Measurements from ENCODE around the gene GAK. TPM values are rescaled to one million over a fixed set of nuclear protein-coding genes. Genes with fewer than 3 reads are reported as not detected.
A peak's percentile ranks its signal among the peaks of the same experiment; 100 is the strongest.
"Not testable (repeated sequence)": the region's sequence is repeated elsewhere in the genome, so short reads cannot be mapped to it uniquely, and the experiment has no call there.

The GAK gene
- total RNA-seq, 8 experiments from 2014 or later = 26.1 to 94.0 (median 44.6) TPM

GRCh38 chr4:924107-925096, 7.7 kb downstream of the GAK start:
- no peak overlapping the region for H3K27ac ChIP-seq
- 36 to 88% (median 75%) methylated on average over 2 to 16 of the region's 18 CpGs; no CpG with 5 or more reads in 1 of the 10 experiments for WGBS, 10 experiments
- H3K4me1 ChIP-seq (replicated peaks in 1 of 2) = peaks cover 0 to 4% of the 10 kb centered on the region in 2 donors
- ATAC-seq (replicated peaks in 6 of 8) = peak; percentile 50 to 91 (median 78)
- in situ Hi-C loops (cut with MboI; ENCODE audit: low pct_unique_long_range_greater_than_20kb in 2 of 9, low sequenced_read_pairs in 9 of 9, unreplicated experiment in 9 of 9) = no loop called here
- no peak overlapping the region for H3K4me3 ChIP-seq

- Histone ChIP-seq H3K27ac (no peak overlapping the region), H3K4me1 (replicated peaks in 1 of 2) (peaks cover 0 to 4% of the 10 kb centered on the region in 2 donors), H3K4me3 (no peak overlapping the region)
- in situ Hi-C loops (cut with MboI; ENCODE audit: low pct_unique_long_range_greater_than_20kb in 2 of 9, low sequenced_read_pairs in 9 of 9, unreplicated experiment in 9 of 9) = no loop called here
- no peak for ATAC-seq (replicated peaks in 6 of 8)
- WGBS, 10 experiments = 40 to 100% (median 88%) methylated on average over 2 to 13 of the region's 17 CpGs; no CpG with 5 or more reads in 1 of the 10 experiments
Observed at GRCh38 chr4:921830-922331, 10.2 kb downstream of the GAK start.

GRCh38 chr4:919004-919680, 13.0 kb downstream of the GAK start:
- not testable (repeated sequence) for H3K27ac ChIP-seq

GRCh38 chr4:918591-918990, 13.5 kb downstream of the GAK start:
- H3K4me1 ChIP-seq (replicated peaks in 1 of 2); H3K4me3 ChIP-seq; H3K27ac ChIP-seq; ATAC-seq (replicated peaks in 6 of 8); in situ Hi-C loops (cut with MboI; ENCODE audit: low pct_unique_long_range_greater_than_20kb in 2 of 9, low sequenced_read_pairs in 9 of 9, unreplicated experiment in 9 of 9): not testable (repeated sequence)
- 88 to 100% (median 100%) methylated on average over 2 to 5 of the region's 6 CpGs; no CpG with 5 or more reads in 1 of the 10 experiments for WGBS, 10 experiments

More at GRCh38 chr4:919004-919680, 13.0 kb downstream of the GAK start:
- H3K4me1 ChIP-seq (replicated peaks in 1 of 2); H3K4me3 ChIP-seq; ATAC-seq (replicated peaks in 6 of 8); in situ Hi-C loops (cut with MboI; ENCODE audit: low pct_unique_long_range_greater_than_20kb in 2 of 9, low sequenced_read_pairs in 9 of 9, unreplicated experiment in 9 of 9): not testable (repeated sequence)
- WGBS, 10 experiments = 82 to 100% (median 99%) methylated on average over 1 to 6 of the region's 15 CpGs; no CpG with 5 or more reads in 4 of the 10 experiments

- WGBS, 10 experiments = 79 to 100% (median 100%) methylated on average over 1 to 2 of the region's 2 CpGs; no CpG with 5 or more reads in 1 of the 10 experiments
- in situ Hi-C loops (cut with MboI; ENCODE audit: low pct_unique_long_range_greater_than_20kb in 2 of 9, low sequenced_read_pairs in 9 of 9, unreplicated experiment in 9 of 9) = no loop called here
- Histone ChIP-seq H3K27ac (no peak overlapping the region), H3K4me3 (no peak overlapping the region), H3K4me1 (replicated peaks in 1 of 2) (peaks cover 5 to 8% of the 10 kb centered on the region in 2 donors)
- no peak for ATAC-seq (replicated peaks in 6 of 8)
Observed at GRCh38 chr4:917992-918391, 14.1 kb downstream of the GAK start.

GRCh38 chr4:917466-917865, 14.7 kb downstream of the GAK start:
- H3K4me1 ChIP-seq (replicated peaks in 1 of 2) = peaks cover 10 to 14% of the 10 kb centered on the region in 2 donors
- in situ Hi-C loops (cut with MboI; ENCODE audit: low pct_unique_long_range_greater_than_20kb in 2 of 9, low sequenced_read_pairs in 9 of 9, unreplicated experiment in 9 of 9) = no loop called here
- 65 to 100% (median 98%) methylated on average over 1 to 7 of the region's 7 CpGs for WGBS, 10 experiments
- no peak overlapping the region for H3K27ac ChIP-seq
- H3K4me3 ChIP-seq = no peak overlapping the region
- no peak for ATAC-seq (replicated peaks in 6 of 8)

- 22 to 92% (median 58%) methylated on average over 2 to 8 of the region's 8 CpGs; no CpG with 5 or more reads in 1 of the 10 experiments for WGBS, 10 experiments
- peak in 2 of 8 experiments; percentile 55 to 59 for ATAC-seq (replicated peaks in 6 of 8)
- Histone ChIP-seq H3K27ac (no peak overlapping the region), H3K4me1 (replicated peaks in 1 of 2) (peaks cover 13 to 15% of the 10 kb centered on the region in 2 donors), H3K4me3 (no peak overlapping the region)
- in situ Hi-C loops (cut with MboI; ENCODE audit: low pct_unique_long_range_greater_than_20kb in 2 of 9, low sequenced_read_pairs in 9 of 9, unreplicated experiment in 9 of 9) = no loop called here
Observed at GRCh38 chr4:915595-915994, 16.5 kb downstream of the GAK start.

- Histone ChIP-seq H3K4me3 (no peak overlapping the region), H3K4me1 (replicated peaks in 1 of 2) (peaks cover 13 to 15% of the 10 kb centered on the region in 2 donors), H3K27ac (no peak overlapping the region)
- in situ Hi-C loops (cut with MboI; ENCODE audit: low pct_unique_long_range_greater_than_20kb in 2 of 9, low sequenced_read_pairs in 9 of 9, unreplicated experiment in 9 of 9) = no loop called here
- 0 to 88% (median 60%) methylated on average over 1 to 5 of the region's 20 CpGs; no CpG with 5 or more reads in 2 of the 10 experiments for WGBS, 10 experiments
- ATAC-seq (replicated peaks in 6 of 8) = no peak
Observed at GRCh38 chr4:915041-915474, 17.1 kb downstream of the GAK start.

GRCh38 chr4:914531-914930, 17.6 kb downstream of the GAK start:
- no peak overlapping the region for H3K27ac ChIP-seq
- no peak overlapping the region for H3K4me3 ChIP-seq
- H3K4me1 ChIP-seq (replicated peaks in 1 of 2) = peaks cover 13 to 15% of the 10 kb centered on the region in 2 donors
- no CpG with 5 or more reads among the region's 21 CpGs for WGBS, 10 experiments
- in situ Hi-C loops (cut with MboI; ENCODE audit: low pct_unique_long_range_greater_than_20kb in 2 of 9, low sequenced_read_pairs in 9 of 9, unreplicated experiment in 9 of 9) = no loop called here
- ATAC-seq (replicated peaks in 6 of 8) = no peak

- Histone ChIP-seq H3K4me1 (replicated peaks in 1 of 2) (peaks cover 13 to 15% of the 10 kb centered on the region in 2 donors), H3K4me3 (no peak overlapping the region), H3K27ac (no peak overlapping the region)
- 43 to 100% (median 91%) methylated on average over 1 to 4 of the region's 4 CpGs; no CpG with 5 or more reads in 4 of the 10 experiments for WGBS, 10 experiments
- ATAC-seq (replicated peaks in 6 of 8) = peak in 1 of 8 experiments; percentile 29
- in situ Hi-C loops (cut with MboI; ENCODE audit: low pct_unique_long_range_greater_than_20kb in 2 of 9, low sequenced_read_pairs in 9 of 9, unreplicated experiment in 9 of 9) = no loop called here
Observed at GRCh38 chr4:913280-913618, 18.9 kb downstream of the GAK start.

- in situ Hi-C loops (cut with MboI; ENCODE audit: low pct_unique_long_range_greater_than_20kb in 2 of 9, low sequenced_read_pairs in 9 of 9, unreplicated experiment in 9 of 9) = no loop called here
- Histone ChIP-seq H3K4me1 (replicated peaks in 1 of 2) (peaks cover 13 to 15% of the 10 kb centered on the region in 2 donors), H3K27ac (no peak overlapping the region), H3K4me3 (no peak overlapping the region)
- ATAC-seq (replicated peaks in 6 of 8) = peak in 2 of 8 experiments; percentile 14 to 16
- WGBS, 10 experiments = 40 to 100% (median 66%) methylated on average over 1 to 16 of the region's 19 CpGs
Observed at GRCh38 chr4:912548-913279, 19.4 kb downstream of the GAK start.

GRCh38 chr4:911871-912490, 20.1 kb downstream of the GAK start:
- peak in 3 of 8 experiments; percentile 42 to 68 (median 64) for ATAC-seq (replicated peaks in 6 of 8)
- peaks cover 13 to 15% of the 10 kb centered on the region in 2 donors for H3K4me1 ChIP-seq (replicated peaks in 1 of 2)
- in situ Hi-C loops (cut with MboI; ENCODE audit: low pct_unique_long_range_greater_than_20kb in 2 of 9, low sequenced_read_pairs in 9 of 9, unreplicated experiment in 9 of 9) = no loop called here
- H3K4me3 ChIP-seq = no peak overlapping the region
- 70 to 100% (median 93%) methylated on average over 1 to 26 of the region's 29 CpGs; no CpG with 5 or more reads in 3 of the 10 experiments for WGBS, 10 experiments
- no peak overlapping the region for H3K27ac ChIP-seq
